NCI-H1092 treated with DMSO at 0.1 percent for 48 hours (cell line): ENCODE measurements around the gene YTHDF1.
A peak's percentile ranks its signal among the peaks of the same experiment; 100 is the strongest.
"Not testable (repeated sequence)": the region's sequence is repeated elsewhere in the genome, so short reads cannot be mapped to it uniquely, and the experiment has no call there.

Experiments used
- DNase-seq: peaks from one replicate; lab custom pipeline; 2025; lab: John Stamatoyannopoulos, UW

Gene YTHDF1

DNA sequence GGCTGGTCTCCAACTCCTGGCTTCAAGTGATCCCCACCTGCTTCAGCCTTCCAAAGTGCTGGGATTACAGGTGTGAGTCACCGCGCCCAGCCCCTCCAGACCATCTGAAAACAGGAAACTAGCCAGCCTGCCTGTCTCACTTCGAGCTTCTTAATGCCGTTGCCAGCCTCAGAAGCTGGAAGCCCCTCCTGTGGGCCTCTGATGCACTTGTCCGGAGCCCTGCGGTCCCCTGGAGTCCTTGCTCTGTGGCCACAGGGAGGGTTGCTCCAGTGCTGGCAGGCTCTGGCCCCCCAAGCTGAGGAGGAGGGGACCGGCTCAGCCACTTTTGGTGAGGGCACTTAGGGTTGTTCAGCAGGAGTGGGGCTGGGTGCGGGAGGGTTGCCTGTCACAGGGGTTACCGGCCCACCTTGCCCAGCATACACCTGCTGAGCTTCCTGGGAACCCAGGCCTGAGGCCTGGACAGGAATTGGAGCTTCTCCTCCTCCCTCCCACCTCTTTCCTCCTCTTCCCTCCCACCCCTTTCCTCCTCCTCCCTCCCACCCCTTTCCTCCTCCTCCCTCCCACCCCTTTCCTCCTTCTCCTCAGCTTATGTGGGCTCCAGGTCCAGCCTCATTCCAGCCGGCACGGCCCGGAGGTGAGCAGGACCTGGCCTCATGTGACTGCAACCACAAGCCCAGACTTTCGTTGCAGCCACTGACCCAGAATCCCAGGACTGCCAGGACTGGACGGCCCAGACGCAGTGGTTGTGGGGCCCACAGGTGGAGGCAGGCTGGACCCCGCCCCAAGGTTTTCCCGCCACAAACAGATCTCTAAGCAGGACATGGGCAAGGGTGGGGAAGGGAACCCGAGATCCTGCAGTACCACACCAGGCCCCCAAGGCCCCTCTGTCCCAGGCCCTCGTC is 10.4 kb upstream of the YTHDF1 start:
- no peak for DNase-seq

DNA sequence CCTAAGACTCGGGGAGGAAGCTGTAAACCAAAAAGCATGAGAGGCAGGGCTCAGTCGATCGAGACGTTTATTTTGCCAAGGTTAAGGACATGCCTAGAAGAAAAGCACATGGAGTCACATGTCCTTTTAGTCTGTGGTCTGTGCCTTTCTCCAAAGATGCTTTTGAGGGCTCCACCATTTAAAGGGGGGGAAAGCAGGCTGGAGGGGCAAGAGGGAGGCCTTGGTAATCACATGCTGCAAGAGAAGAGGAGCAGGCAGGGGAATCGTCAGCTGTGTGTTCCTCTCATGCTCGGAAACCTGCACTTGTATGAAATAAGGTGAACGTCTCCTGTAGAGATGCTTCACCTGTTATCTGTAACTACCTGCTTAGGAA is 9.1 kb upstream of the YTHDF1 start:
- DNase-seq = peak; percentile 82

- peak; percentile 82 for DNase-seq
Measured at GRCh38 chr20:63224412-63225081, 8.6 kb upstream of the YTHDF1 start.

DNA sequence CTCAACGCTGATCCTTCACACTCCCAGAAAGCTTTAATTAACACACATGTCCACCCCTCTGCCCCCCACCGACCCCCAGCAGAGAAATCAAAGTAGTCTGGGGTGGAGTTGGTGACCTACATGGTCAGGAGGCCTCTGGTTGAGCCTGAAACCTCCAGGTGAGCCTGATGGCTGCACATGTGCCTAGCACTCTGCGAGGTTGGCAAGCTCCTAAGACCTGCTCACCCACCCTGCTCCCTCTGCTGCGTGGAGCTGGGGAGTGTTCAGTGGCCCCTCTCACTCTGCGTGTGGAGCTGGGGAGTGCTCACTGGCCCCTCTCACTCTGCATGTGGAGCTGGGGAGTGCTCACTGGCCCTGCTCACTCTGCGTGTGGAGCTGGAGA is 7.9 kb upstream of the YTHDF1 start:
- DNase-seq = no peak

DNA sequence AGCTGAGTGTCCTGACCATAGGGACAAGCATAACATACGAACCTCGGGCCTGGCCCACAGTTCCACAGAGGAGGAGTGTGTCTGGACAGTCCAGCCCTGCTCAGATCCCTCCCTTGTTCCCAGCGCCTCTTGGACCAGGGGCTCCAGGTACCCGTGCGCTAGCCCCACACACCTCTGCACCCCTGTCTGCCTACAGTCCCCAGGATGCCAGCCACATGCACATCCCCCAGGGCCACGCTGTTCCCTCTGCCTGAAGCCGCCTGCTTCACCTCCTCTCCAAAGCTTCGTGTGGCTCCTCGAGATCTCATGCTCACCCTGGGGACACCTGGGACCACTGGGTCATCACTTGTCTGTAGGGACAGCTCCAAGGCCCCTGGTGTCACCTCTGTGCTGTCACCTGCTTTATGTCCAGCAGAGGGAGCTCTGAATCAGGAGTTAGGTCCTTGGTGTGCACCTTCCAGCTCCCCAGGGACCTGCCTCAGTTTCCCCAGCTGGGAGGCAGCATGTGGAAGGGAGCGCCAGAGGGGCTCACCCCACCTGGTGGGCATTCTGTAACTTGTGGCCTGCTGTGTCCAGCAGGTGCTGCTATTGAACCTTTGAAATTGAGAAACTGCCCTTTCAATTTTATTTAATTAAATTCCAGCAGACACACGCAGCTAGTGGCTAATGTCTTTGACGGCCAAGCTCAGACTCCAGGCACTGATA is 7.3 kb upstream of the YTHDF1 start:
- DNase-seq = peak; percentile 15

DNA sequence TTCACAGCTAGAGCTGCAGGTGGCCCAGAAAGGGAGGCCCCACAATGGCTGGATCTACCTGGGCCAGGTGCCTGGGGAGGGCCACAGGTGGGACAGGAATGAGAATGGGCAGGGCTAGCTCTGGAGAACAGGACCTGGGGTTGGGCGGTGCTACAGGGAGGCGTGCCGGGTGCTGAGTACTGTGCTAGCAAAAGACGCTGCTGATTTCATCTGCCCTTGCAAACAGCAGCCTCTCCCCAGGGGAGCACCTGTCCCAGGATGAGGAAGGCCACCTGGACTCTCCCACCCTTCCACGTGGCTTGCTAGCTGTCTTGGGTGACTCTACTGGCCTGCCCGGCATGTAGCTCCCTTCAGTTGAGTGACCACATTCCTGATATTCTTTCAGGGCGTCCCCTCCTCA is 6.6 kb upstream of the YTHDF1 start:
- no peak for DNase-seq

GRCh38 chr20:63221400-63222053 is 5.6 kb upstream of the YTHDF1 start:
- DNase-seq = not testable (repeated sequence)

DNA sequence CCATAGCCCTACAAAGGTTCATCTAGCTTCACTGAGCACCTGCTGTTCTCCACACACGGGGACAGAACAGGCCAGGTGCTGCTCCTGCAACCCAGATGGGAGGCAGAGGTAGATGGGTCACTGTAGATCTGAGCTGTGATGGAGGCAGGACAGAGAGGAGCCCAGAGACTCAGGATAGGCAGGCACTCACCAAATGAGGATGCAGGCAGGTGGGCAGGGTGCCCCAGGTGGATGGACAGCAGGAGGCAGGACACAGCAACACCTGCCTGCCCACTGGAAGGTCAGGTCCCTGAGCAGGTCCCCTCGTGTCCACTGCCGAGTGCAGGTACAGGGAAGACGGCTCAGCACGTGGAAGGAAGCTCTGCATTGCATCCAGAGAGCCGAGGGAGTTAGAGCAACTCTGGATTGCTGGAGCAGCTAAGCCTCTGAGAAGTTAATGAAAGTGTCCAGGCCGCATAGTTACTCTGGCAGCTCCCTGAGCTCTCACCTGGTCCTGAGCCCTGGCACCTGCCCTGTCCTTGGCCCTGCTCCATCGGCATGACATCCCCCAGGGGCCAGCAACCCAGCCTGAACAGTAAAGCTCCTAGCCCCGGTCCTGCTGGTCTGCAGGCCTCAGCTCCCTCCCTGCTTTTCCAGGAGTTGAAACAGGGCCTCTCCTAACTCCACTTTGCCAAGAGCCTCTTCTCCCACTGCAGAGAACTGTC is 4.9 kb upstream of the YTHDF1 start:
- DNase-seq = no peak

DNA sequence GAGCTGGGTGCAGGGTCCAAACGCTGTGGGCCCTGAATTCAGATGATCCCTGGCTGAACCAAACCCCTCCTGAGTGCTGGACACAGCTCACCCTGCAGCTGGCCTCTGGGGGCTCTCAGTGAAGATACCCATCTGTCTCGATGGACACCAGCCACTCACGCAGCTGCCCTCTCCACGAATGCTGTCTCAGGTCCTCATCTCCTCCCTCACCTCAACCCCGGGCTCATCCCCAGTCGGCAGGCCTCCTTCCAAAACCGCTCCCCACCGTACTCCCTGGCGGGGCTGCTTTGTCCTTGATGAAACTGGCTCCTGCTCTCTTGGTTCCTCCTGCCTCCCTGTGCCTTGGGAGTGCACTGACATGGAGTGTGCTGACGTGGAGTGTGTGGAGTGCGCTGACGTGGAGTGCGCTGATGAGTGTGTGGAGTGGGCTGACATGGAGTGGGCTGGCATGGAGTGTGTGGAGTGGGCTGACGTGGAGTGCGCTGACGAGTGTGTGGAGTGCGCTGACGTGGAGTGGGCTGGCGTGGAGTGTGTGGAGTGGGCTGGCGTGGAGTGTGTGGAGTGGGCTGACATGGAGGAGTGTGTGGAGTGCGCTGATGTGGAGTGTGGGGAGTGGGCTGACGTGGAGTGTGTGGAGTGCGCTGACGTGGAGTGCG is 4.1 kb upstream of the YTHDF1 start:
- DNase-seq = no peak

- DNase-seq = no peak
Measured at GRCh38 chr20:63219447-63219821, 3.5 kb upstream of the YTHDF1 start.

DNA sequence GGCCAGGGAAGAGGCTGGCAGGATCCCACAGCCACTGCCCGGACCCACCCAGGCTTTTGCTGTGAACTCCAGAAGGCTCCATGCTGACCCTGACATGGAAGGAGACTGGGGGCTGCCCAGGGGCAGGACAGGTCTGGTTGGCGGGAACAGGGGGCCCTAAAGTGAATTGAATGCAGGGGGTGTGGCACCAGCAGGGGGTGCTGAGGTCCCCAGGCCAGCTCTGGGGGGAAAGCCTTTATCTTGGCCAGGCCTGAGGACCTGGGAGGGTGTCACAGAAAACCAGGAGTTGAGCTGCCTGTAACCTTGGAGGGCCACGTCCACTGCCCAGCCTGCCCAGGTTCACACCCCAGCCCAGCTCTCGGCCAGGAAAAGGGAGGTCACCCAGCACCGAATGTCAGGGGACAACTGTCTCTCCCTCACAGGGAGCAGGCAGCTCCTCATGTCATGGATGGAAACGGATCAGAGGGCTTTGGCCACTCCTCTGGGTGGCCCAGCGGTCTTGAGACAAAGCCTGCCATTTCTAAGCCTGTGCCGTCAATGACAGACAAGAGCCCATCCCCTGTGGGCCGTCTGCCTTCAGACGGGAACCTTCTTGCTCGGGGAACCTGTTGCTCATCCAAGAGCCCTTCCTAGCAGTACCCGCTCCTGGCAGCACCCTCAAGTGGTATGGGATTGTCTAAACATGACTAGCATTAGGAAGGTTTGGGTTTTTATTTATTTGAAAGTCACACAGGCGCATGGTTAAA is 2.9 kb upstream of the YTHDF1 start:
- no peak for DNase-seq

DNA sequence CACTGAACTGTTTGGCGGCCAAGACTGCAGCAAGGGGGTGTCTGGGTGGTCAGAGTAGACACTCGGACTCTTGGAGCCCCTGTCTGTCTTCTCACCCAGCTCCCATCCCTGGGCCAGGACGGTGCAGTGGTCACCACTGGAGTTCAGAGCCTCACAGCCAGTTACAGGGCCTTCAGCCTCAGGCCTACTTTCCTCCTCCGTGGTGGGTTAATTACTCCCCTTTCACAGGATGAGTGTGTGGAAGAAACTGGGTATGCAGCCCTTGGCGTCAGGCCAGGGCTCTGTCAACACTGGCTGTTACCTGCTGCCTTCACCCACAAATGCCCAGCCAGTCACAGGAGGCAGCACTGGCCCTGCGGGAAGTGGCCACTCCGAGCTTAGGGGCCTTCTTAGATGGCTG is 1.8 kb upstream of the YTHDF1 start:
- peak; percentile 18 for DNase-seq

- no peak for DNase-seq
Measured at GRCh38 chr20:63216849-63217471, 1.0 kb upstream of the YTHDF1 start.

- DNase-seq = peak; percentile 30
Measured at GRCh38 chr20:63215101-63216040, 560 bp downstream of the YTHDF1 start.

- no peak for DNase-seq
Measured at GRCh38 chr20:63214514-63214913, 1.4 kb downstream of the YTHDF1 start.

DNA sequence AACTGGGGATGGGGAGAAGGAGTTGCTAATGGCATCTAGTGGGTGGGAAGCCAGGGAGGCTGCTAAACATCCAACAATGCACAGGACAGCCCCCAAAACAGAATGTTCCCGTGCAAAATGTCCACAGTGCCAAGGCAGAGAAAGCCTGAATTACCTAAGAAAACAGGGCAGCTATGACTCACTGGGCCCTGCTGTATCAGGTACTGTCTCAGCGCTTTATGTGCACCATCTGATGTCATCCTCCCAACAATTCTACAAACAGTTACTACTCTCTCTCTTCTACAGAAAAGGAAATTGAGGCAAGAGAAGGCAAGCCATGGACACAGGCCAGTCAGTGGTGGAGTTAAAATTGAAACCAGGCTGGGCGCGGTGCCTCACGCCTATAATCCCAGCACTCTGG is 3.1 kb downstream of the YTHDF1 start:
- no peak for DNase-seq

GRCh38 chr20:63212393-63212730 is 3.6 kb downstream of the YTHDF1 start:
- no peak for DNase-seq

DNA sequence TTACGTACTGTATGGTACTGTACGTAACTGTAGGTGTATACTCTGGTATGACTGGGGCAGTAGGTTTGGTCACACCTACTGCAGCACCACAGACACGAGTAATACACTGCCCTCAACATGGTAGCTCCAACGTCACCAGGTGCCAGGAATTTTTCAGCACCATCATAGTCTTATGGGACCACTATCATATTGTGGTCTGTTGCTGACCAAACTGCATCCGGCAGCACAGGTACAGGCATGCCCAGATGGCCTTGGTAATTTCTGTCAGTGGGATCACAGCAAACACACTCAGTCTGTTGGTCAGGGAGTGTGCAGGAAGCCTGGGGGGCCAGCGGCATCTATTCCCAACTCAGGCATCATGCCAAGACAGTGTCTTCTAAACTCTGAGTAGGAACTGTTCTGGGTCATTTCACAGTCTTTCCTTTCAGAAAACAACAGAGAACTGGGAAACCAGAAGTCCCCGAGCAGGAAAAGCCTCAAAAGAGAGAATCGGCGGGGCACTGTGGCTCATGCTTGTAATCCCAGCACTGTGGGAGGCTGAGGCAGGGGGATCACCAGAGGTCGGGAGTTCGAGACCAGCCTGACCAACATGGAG is 5.8 kb downstream of the YTHDF1 start:
- DNase-seq = no peak
